Natural killer cell (primary cell): ENCODE results near the gene ENDOU. TPM values are rescaled to one million over a fixed set of nuclear protein-coding genes. Genes with fewer than 3 reads are reported as not detected.

Experiments
- ATAC-seq, 3 donors: fragments of 150-1000 bp in 2 of 3; fragments of 200-7000 bp in 1 of 3; cut with Tn5 transposase; 1 replicate in 1 of 3; 2 replicates in 2 of 3; pipeline ENCODE4 v1.10.0; 2021; ENCODE audit warnings: mild to moderate bottlenecking in 2 of 3, moderate library complexity in 2 of 3
- DNase-seq, 2 donors: peaks; one replicate each; pipeline versions ENCODE4 v3.0.0 to v3.0.0-alpha.2; 2013 to 2021; ENCODE audit warnings: mixed read lengths in 1 of 2
- H3K27ac ChIP-seq: one replicate; pipeline ENCODE4 v1.5.1; 2013; ENCODE audit warnings: mild to moderate bottlenecking, low read length
- H3K27me3 ChIP-seq: one replicate; pipeline ENCODE4 v1.6.1; 2013; ENCODE audit warnings: low read length; ENCODE audit not compliant: control insufficient read depth, insufficient read depth
- H3K36me3 ChIP-seq: one replicate; pipeline ENCODE4 v1.6.1; 2013; ENCODE audit warnings: low read length; ENCODE audit not compliant: control insufficient read depth, insufficient read depth
- H3K4me1 ChIP-seq: one replicate; pipeline ENCODE4 v1.6.1; 2013; ENCODE audit warnings: low read length; ENCODE audit not compliant: control insufficient read depth, insufficient read depth
- H3K4me3 ChIP-seq: one replicate; pipeline ENCODE4 v1.5.1; 2013; ENCODE audit warnings: low read length
- H3K9me3 ChIP-seq: one replicate; pipeline ENCODE4 v1.6.1; 2013; ENCODE audit warnings: low read length; ENCODE audit not compliant: control insufficient read depth, insufficient read depth
- H3K27ac Mint-ChIP-seq, 2 donors: one replicate each; pipeline ENCODE4 v1.8.0; 2022; ENCODE audit warnings: mild to moderate bottlenecking in 2 of 2, mixed read lengths in 2 of 2, moderate library complexity in 1 of 2
- H3K27me3 Mint-ChIP-seq, 2 donors: one replicate each; pipeline ENCODE4 v1.8.0; 2022; ENCODE audit warnings: low read depth in 2 of 2, mixed read lengths in 2 of 2
- H3K36me3 Mint-ChIP-seq: one replicate; pipeline ENCODE4 v1.8.0; 2022; ENCODE audit warnings: mixed read lengths
- H3K4me1 Mint-ChIP-seq, 2 donors: one replicate each; pipeline ENCODE4 v1.8.0; 2022; ENCODE audit warnings: mixed read lengths in 2 of 2
- H3K4me3 Mint-ChIP-seq: one replicate; pipeline ENCODE4 v1.8.0; 2022; ENCODE audit warnings: mild to moderate bottlenecking, moderate library complexity, mixed read lengths
- H3K9me3 Mint-ChIP-seq, 2 donors: one replicate each; pipeline ENCODE4 v1.8.0; 2022; ENCODE audit warnings: mixed read lengths in 2 of 2
- WGBS: methylation state at CpG from one replicate; pipeline ENCODE4 v1.1.7; 2013; ENCODE audit warnings: missing lambda C conversion rate; ENCODE audit not compliant: insufficient coverage; 5-methylcytosine and 5-hydroxymethylcytosine counted together
- intact Hi-C: fragments of 100-400 bp; cut with micrococcal nuclease; formaldehyde crosslinking; loops from one replicate; pipeline ENCODE4 v1.14.2; 2022
- total RNA-seq, 4 donors: library from RNA; stranded (reverse); fragments of 120-200 nt in 1 of 4; gene quantifications; one replicate each; pipeline versions ENCODE4 v1.2.3 to v1.2.4, GENCODE V29; 2013 to 2022
- TF ChIP-seq, protein P1 (sequence below): fragments of 200-600 bp; IDR thresholded peaks from one replicate; pipeline ENCODE4 v1.8.0; 2022; ENCODE audit warnings: antibody characterized with exemption

The ENDOU gene, protein sequence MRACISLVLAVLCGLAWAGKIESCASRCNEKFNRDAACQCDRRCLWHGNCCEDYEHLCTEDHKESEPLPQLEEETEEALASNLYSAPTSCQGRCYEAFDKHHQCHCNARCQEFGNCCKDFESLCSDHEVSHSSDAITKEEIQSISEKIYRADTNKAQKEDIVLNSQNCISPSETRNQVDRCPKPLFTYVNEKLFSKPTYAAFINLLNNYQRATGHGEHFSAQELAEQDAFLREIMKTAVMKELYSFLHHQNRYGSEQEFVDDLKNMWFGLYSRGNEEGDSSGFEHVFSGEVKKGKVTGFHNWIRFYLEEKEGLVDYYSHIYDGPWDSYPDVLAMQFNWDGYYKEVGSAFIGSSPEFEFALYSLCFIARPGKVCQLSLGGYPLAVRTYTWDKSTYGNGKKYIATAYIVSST
- total RNA-seq: under 1 TPM; 0.20 to 0.41 (median 0.24) TPM
- total RNA-seq (2013): 0.07 TPM

DNA sequence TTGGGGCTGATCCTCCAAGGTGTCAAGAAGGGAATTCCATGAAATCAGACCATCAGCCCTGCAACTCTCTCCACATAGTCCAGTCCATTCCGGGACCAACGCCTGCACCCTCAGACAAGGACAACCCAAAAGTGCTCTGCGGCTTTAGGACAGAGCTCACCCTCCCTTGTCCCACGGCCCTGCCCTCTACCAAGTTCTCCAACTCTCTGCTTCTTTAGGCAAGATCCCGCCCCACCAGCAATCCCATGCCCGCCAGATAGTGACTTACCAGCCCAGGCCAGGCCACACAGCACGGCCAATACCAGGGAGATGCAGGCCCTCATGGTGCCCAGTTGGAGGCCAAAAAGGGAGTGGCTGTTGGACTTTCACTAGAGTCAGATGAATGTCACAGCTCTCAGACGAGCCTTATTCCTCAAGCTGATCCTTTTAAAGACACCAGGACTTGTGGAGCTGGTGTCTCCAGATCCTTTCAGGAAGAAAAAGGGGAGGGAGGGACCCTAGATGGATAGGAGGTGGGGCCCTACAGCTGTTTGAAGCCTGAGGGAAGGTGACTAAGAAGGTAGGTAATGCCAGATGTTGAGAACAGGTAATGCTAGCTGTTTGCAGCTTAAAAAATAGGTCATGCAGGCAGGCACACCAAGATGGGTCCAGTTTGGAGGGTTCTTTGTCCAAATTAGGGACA lies at the start of gene ENDOU:
Gene ENDOU (minus strand): TSS at position 400 of the 682 bp plus-strand sequence. CDS start 77 bp downstream, at position 323.
- no peak for DNase-seq
- H3K27me3 Mint-ChIP-seq: peaks cover 9 to 18% of the 10 kb centered on the region in 2 donors
- intact Hi-C loops: no loop called here
- H3K4me1 ChIP-seq: peaks cover 27% of the 10 kb centered on the region
- TF ChIP-seq, protein P1, sequence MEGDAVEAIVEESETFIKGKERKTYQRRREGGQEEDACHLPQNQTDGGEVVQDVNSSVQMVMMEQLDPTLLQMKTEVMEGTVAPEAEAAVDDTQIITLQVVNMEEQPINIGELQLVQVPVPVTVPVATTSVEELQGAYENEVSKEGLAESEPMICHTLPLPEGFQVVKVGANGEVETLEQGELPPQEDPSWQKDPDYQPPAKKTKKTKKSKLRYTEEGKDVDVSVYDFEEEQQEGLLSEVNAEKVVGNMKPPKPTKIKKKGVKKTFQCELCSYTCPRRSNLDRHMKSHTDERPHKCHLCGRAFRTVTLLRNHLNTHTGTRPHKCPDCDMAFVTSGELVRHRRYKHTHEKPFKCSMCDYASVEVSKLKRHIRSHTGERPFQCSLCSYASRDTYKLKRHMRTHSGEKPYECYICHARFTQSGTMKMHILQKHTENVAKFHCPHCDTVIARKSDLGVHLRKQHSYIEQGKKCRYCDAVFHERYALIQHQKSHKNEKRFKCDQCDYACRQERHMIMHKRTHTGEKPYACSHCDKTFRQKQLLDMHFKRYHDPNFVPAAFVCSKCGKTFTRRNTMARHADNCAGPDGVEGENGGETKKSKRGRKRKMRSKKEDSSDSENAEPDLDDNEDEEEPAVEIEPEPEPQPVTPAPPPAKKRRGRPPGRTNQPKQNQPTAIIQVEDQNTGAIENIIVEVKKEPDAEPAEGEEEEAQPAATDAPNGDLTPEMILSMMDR: no peak
- peaks cover 4% of the 10 kb centered on the region for H3K27me3 ChIP-seq
- H3K36me3 Mint-ChIP-seq: no peaks in the 10 kb centered on the region
- H3K36me3 ChIP-seq: no peaks in the 10 kb centered on the region
- no peaks in the 10 kb centered on the region for H3K9me3 ChIP-seq
- no peak within 1 kb of the TSS for H3K4me3 ChIP-seq
- no peak for ATAC-seq
- H3K4me3 Mint-ChIP-seq: no peak within 1 kb of the TSS
- WGBS: 91% methylated on average over 8 of the region's 8 CpGs
- H3K27ac ChIP-seq: no peak within 1 kb of the TSS
- peak within 1 kb of the TSS in 1 of 2 donors; percentile 66 for H3K27ac Mint-ChIP-seq
- H3K9me3 Mint-ChIP-seq: no peaks in the 10 kb centered on the region
- peaks cover 35 to 37% of the 10 kb centered on the region in 2 donors for H3K4me1 Mint-ChIP-seq

DNA sequence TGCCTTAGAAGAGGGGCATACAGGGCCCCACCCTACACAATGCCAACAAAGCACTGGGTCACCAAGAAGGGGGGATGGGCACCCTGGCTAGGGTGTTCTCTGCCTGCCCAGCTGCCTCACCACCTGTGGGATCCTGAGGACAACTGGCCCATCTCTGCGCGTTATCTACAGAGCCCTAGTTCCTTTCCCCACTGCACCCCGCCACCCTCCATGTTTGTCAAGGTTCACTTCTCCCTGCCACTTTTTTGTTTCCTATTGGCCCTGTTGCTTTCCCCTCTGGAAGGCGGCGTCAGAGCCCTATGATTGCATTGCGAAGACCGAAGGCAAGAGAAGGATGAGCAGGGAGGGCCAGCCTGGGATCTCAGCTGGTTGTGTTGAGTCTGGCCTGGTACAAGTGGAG lies 49.4 kb upstream of the ENDOU start:
- DNase-seq (no peak), ATAC-seq (no peak)
- H3K27me3 Mint-ChIP-seq: peaks cover 0 to 6% of the 10 kb centered on the region in 2 donors
- H3K36me3 ChIP-seq: no peaks in the 10 kb centered on the region
- TF ChIP-seq, protein P1: no peak
- no peak overlapping the region for H3K27ac Mint-ChIP-seq
- no peak overlapping the region for H3K4me3 ChIP-seq
- H3K9me3 ChIP-seq: no peaks in the 10 kb centered on the region
- peak overlapping the region; percentile 88 for H3K4me3 Mint-ChIP-seq
- no peak overlapping the region for H3K27ac ChIP-seq
- H3K4me1 Mint-ChIP-seq: peaks cover 16 to 32% of the 10 kb centered on the region in 2 donors
- H3K27me3 ChIP-seq: peaks cover 3% of the 10 kb centered on the region
- H3K36me3 Mint-ChIP-seq: no peaks in the 10 kb centered on the region
- H3K4me1 ChIP-seq: peaks cover 40% of the 10 kb centered on the region
- WGBS: 96% methylated on average over 7 of the region's 7 CpGs
- intact Hi-C loops: no loop called here
- no peaks in the 10 kb centered on the region for H3K9me3 Mint-ChIP-seq

DNA sequence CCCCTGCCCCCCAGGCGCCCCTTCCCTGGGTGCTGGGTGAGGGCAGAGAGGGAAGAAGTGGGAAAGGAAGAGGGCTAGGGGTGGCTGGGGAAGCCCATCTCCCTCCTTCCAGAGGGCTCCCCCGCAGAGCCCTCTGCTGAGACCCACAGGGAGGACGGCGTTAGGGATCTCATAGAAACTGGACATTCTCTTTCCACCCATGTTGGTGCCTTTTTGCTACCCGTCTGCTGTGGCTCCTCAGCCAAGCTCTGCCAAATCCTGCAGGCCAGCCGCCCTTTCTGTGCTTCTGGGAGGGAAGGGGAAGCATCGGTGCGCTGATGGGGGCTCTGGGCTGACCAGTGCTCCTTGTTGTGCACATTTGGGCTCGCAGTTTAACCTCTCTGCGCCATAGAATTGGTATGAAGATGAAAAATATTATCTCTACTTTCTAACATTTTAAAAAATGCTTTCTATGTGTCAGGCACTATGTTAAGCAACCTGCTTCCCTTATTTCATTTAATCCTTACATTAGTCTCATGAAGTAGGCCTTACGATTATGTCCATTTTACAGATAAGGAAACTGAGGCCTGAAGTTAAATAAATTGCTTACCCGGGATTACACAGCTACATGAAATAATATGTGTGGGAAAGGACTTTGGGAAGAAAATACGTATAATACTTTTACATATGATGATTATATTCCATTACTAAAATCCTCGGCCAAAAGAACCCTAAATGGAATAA lies 48.7 kb upstream of the ENDOU start:
- no peaks in the 10 kb centered on the region for H3K9me3 ChIP-seq
- no peaks in the 10 kb centered on the region for H3K36me3 ChIP-seq
- Mint-ChIP-seq H3K27me3 (peaks cover 0 to 6% of the 10 kb centered on the region in 2 donors), H3K9me3 (no peaks in the 10 kb centered on the region), H3K27ac (peak overlapping the region in 1 of 2 donors; percentile 73), H3K4me1 (peaks cover 11 to 26% of the 10 kb centered on the region in 2 donors), H3K36me3 (no peaks in the 10 kb centered on the region), H3K4me3 (peak overlapping the region; percentile 88)
- no peak for ATAC-seq
- no peak for DNase-seq
- 52% methylated on average over 8 of the region's 14 CpGs for WGBS
- H3K4me1 ChIP-seq: peaks cover 35% of the 10 kb centered on the region
- peak overlapping the region; percentile 29 for H3K4me3 ChIP-seq
- H3K27ac ChIP-seq: no peak overlapping the region
- intact Hi-C loops: no loop called here
- TF ChIP-seq, protein P1: no peak
- peaks cover 3% of the 10 kb centered on the region for H3K27me3 ChIP-seq
